Right lobe of liver (tissue), 6 donors: ENCODE measurements around the gene RTN4R. TPM values are rescaled to one million over a fixed set of nuclear protein-coding genes. Genes with fewer than 3 reads are reported as not detected.

ENCODE experiments used
- ATAC-seq, 4 donors: fragments of 200-7000 bp; cut with Tn5 transposase; one replicate each; pipeline ENCODE4 v1.9.1; 2020; ENCODE audit warnings: mild to moderate bottlenecking in 4 of 4, moderate library complexity in 4 of 4
- DNase-seq, 3 donors: peaks; one replicate each; pipeline ENCODE4 v3.0.0-alpha.2; 2020
- H3K27ac ChIP-seq, 3 donors: fragments of 200-600 bp; one replicate each; pipeline ENCODE4 v1.8.0; 2022
- H3K27me3 ChIP-seq, 2 donors: fragments of 200-600 bp; one replicate each; pipeline ENCODE4 v1.8.0; 2022
- H3K36me3 ChIP-seq, 4 donors: fragments of 200-600 bp; sonication (generic) in 1 of 4; one replicate each; pipeline versions ENCODE4 v1.5.1 to v1.8.0; 2017 to 2022; ENCODE audit warnings: control low read depth in 1 of 4
- H3K4me1 ChIP-seq, 4 donors: fragments of 200-600 bp; sonication (generic) in 1 of 4; one replicate each; pipeline versions ENCODE4 v1.5.1 to v1.8.0; 2017 to 2022; ENCODE audit warnings: control low read depth in 1 of 4
- H3K4me3 ChIP-seq, 3 donors: fragments of 200-600 bp; one replicate each; pipeline ENCODE4 v1.8.0; 2022
- H3K9me3 ChIP-seq, 4 donors: fragments of 200-600 bp; sonication (generic) in 1 of 4; one replicate each; pipeline versions ENCODE4 v1.5.1 to v1.8.0; 2017 to 2022; ENCODE audit warnings: control low read depth in 1 of 4
- POLR2A ChIP-seq: fragments of 450-650 bp; IDR thresholded peaks from one replicate; pipeline ENCODE4 v1.6.1; 2017; ENCODE audit warnings: antibody characterized with exemption, mild to moderate bottlenecking
- WGBS: methylation state at CpG from one replicate; pipeline ENCODE4 v1.1.6; 2018; ENCODE audit warnings: low coverage, low lambda C conversion rate; ENCODE audit not compliant: insufficient coverage; ENCODE audit errors: missing lambda C conversion rate; 5-methylcytosine and 5-hydroxymethylcytosine counted together
- intact Hi-C, 2 donors: fragments of 100-400 bp; cut with DNase I; formaldehyde crosslinking; loops; one replicate each; pipeline versions ENCODE4 v1.11.2 to v1.14.1; 2022
- total RNA-seq, 6 experiments: library from RNA; depleted of rRNA in 2 of 6; stranded (reverse); fragments of >200 nt in 2 of 6; fragmentation: NEBNext Ultra II Directional in 3 of 6; extraction: Animal tissue kit (Norgen Biotek cat#: 25700) in 3 of 6; gene quantifications; one replicate each; pipeline versions ENCODE4 v1.1.0 to v1.2.4, GENCODE V29; 2016 to 2023
- TF ChIP-seq, protein P1 (sequence below), 4 donors: fragments of 200-600 bp in 3 of 4; fragments of 450-650 bp in 1 of 4; IDR thresholded peaks; one replicate each; pipeline versions ENCODE4 v1.5.1 to v1.8.0; 2016 to 2022; ENCODE audit warnings: antibody characterized with exemption in 4 of 4, mild to moderate bottlenecking in 2 of 4
- donor health status: DM: no; HTN: yes; CAD: no.
- donor health status: DM: no; HTN: no; CAD: no.
- donor health status: DM: no; HTN: no; CAD: no.
- donor health status: DM: no; HTN: yes; CAD: no.
- donor health status: DM: no; HTN: yes; CAD: no.

RTN4R gene
- total RNA-seq, 6 experiments from 2014 or later = 3.0 to 12.4 (median 8.5) TPM

DNA sequence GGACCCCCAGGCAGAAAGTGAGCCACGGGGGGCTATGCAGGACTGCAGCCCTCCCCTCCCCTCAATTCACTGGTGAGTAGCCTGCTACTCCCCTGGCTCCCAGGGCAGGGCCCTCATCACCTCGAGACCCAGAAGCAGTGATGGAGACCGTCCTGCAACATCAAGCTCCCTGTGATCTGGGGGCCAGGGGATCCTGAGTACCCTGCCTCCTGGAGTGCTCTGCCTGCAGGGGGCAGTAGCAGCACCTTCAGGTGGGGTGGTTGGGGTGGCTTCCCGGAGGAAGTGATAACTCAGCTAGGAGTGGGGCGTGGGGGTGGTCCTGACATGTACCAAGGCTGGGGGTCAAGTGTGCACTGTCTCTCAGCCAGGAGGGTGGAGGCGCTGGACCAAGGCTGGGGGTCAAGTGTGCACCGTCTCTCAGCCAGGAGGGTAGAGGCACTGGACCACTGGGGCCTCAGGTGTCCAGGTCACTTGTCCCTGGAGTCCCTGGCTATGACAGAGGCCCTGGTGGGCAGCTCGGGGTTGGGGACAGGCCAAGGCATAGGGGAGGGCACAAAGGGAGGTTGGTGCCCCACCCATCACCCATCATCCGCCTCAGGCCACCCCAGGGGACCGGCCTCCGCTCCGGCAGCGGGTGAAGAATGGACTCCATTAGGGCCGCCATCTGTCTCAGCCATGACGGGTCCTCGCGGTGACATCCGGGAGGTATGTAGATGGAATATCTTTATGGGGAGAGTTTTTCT, 9.4 kb downstream of the RTN4R start:
- Histone ChIP-seq H3K4me1 (no peaks in the 10 kb centered on the region), H3K27me3 (no peaks in the 10 kb centered on the region), H3K36me3 (no peaks in the 10 kb centered on the region), H3K9me3 (no peaks in the 10 kb centered on the region), H3K4me3 (no peak overlapping the region), H3K27ac (no peak overlapping the region)
- TF ChIP-seq POLR2A = no peak
- TF ChIP-seq, protein P1, sequence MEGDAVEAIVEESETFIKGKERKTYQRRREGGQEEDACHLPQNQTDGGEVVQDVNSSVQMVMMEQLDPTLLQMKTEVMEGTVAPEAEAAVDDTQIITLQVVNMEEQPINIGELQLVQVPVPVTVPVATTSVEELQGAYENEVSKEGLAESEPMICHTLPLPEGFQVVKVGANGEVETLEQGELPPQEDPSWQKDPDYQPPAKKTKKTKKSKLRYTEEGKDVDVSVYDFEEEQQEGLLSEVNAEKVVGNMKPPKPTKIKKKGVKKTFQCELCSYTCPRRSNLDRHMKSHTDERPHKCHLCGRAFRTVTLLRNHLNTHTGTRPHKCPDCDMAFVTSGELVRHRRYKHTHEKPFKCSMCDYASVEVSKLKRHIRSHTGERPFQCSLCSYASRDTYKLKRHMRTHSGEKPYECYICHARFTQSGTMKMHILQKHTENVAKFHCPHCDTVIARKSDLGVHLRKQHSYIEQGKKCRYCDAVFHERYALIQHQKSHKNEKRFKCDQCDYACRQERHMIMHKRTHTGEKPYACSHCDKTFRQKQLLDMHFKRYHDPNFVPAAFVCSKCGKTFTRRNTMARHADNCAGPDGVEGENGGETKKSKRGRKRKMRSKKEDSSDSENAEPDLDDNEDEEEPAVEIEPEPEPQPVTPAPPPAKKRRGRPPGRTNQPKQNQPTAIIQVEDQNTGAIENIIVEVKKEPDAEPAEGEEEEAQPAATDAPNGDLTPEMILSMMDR (IDR thresholded peaks at IDR 0.05) = peak in 2 of 4 donors; percentile 11 to 23
- DNase-seq (no peak), ATAC-seq (no peak)
- 97% methylated on average over 10 of the region's 18 CpGs for WGBS
- intact Hi-C loops = no loop called here

DNA sequence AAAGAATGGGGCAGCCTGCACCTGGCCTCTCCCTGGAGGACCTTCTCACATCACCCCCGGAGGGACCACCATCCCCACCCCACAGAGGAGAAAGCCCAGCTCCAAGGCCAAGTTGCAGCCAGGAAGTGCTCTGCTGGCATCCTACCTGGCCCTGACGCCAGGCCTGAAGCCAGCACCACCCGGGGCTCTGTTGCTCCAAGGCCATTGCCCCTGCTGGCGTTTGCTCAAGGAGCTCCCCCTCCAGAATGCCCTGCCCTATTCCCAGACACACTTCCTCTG, 10.2 kb downstream of the RTN4R start:
- H3K27me3 ChIP-seq = no peaks in the 10 kb centered on the region
- H3K36me3 ChIP-seq = no peaks in the 10 kb centered on the region
- DNase-seq = no peak
- no peak for ATAC-seq
- intact Hi-C loops = no loop called here
- no peaks in the 10 kb centered on the region for H3K9me3 ChIP-seq
- no peaks in the 10 kb centered on the region for H3K4me1 ChIP-seq
- TF ChIP-seq POLR2A = no peak
- TF ChIP-seq, protein P1 (IDR thresholded peaks at IDR 0.05) = no peak
- no peak overlapping the region for H3K4me3 ChIP-seq
- WGBS = 35% methylated on average over 2 of the region's 4 CpGs
- no peak overlapping the region for H3K27ac ChIP-seq

DNA sequence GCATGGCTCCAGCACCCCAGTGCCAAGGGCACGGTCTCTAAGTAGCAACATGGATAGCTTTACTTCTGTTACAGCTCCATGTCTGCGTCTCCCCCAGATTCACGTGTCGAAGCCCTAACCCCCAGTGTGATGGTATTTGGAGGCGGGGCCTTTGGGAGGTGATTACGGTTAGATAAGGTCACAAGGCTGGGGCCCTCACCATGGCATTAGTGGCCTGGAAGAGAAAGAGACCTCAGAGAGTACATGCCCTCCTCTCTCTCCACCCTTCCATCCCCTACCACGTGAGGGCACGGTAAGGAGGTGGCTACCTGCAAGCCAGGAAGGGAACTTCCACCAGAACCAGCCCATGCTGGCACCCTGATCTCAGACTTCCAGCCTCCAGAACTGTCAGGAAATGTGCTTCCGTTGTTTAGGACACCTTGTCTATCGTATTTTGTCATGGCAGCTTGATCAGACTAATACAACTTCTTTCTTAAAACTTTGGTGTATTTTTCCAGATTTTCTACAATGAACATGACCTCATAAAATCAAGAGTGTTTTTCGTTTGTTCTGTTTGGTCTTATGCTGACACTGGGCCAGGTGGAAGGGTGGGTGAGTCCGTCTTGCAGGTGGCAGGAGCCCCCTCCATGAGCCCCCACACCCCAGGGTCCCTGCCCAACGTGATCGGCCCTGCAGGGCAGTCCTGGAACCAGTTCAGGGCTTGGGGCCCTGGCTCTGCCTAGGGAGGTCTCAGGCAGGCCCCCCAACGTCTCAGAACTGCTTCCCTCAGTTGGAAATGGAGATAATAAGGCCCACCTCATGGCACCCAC, 10.7 kb downstream of the RTN4R start:
- Histone ChIP-seq H3K27ac (no peak overlapping the region), H3K36me3 (no peaks in the 10 kb centered on the region), H3K9me3 (no peaks in the 10 kb centered on the region), H3K27me3 (no peaks in the 10 kb centered on the region), H3K4me1 (no peaks in the 10 kb centered on the region), H3K4me3 (no peak overlapping the region)
- TF ChIP-seq, protein P1 (IDR thresholded peaks at IDR 0.05) = no peak
- TF ChIP-seq POLR2A = no peak
- no peak for DNase-seq
- intact Hi-C loops = no loop called here
- no peak for ATAC-seq
- 84% methylated on average over 7 of the region's 15 CpGs for WGBS

DNA sequence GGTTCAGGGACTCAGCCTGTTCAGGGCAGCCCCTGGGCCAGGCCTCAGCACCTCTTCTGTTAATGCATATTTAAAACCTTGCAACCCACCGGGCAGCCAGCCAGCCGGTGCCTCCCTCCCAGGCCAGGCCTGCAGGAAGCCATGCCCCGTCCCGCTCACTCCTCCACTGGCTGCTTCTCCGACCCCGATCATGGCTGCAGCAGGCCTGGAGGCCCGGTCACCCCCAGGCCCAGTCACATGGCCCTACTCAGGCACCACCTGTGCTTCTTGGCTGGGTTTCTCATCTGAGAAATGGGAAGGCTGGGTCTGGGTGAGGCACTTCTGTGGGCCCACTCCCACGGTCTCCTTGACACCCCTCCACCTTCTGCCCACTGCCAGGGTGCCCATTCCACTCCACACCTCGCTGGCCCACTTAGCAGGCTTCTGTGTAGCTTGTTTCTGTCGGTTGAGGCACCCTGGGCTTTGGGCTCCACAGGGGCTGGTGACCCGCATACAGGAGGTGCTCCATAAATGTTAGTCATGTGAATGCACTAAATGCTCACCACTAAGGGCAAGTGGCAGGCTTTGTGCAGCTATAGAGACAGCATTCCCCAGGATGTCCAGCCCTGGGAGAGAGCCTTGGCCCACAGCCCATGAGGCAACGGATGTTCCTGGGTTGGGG, 11.4 kb downstream of the RTN4R start:
- Histone ChIP-seq H3K27ac (no peak overlapping the region), H3K36me3 (no peaks in the 10 kb centered on the region), H3K9me3 (no peaks in the 10 kb centered on the region), H3K4me3 (no peak overlapping the region), H3K27me3 (no peaks in the 10 kb centered on the region), H3K4me1 (no peaks in the 10 kb centered on the region)
- WGBS = 100% methylated on average over 4 of the region's 12 CpGs
- intact Hi-C loops = no loop called here
- DNase-seq = no peak
- ATAC-seq = no peak
- TF ChIP-seq POLR2A = no peak
- TF ChIP-seq, protein P1 (IDR thresholded peaks at IDR 0.05) = no peak
